22Rv1 (cell line): ENCODE measurements around the gene VPS13D.

Experiments used
- CTCF ChIP-seq: fragments of 450-650 bp; IDR thresholded peaks from 2 replicates; pipeline ENCODE4 v1.5.1; 2017; ENCODE audit warnings: mild to moderate bottlenecking
- ZFX ChIP-seq: fragments of 450-650 bp; IDR thresholded peaks from 2 replicates; pipeline ENCODE4 v1.6.1; 2017; ENCODE audit warnings: antibody characterized with exemption, borderline replicate concordance

GRCh38 chr1:12380326-12381249, 150.8 kb downstream of the VPS13D start:
- TF ChIP-seq CTCF (no peak), ZFX (no peak)
